Cardiac fibroblast (primary cell): ENCODE measurements around the gene RYR3.

Source experiments
- DNase-seq, 2 donors: peaks; one replicate each; pipeline versions ENCODE4 v3.0.0 to v3.0.0-alpha.2; 2010; ENCODE audit warnings: low read depth in 2 of 2
- H3K4me3 ChIP-seq, 2 donors: replicated peaks in 1 of 2; 1 replicate in 1 of 2; 2 replicates in 1 of 2; pipeline ENCODE4 v1.5.1; 2011; ENCODE audit warnings: low read depth in 2 of 2, low read length in 2 of 2, mild to moderate bottlenecking in 2 of 2, moderate library complexity in 1 of 2
- CTCF ChIP-seq: IDR thresholded peaks from one replicate; pipeline ENCODE4 v1.5.1; 2011; ENCODE audit warnings: low read depth, mild to moderate bottlenecking, low read length, inconsistent platforms

The RYR3 gene

GRCh38 chr15:33782966-33783365 is 472.2 kb downstream of the RYR3 start:
- H3K4me3 ChIP-seq = no peak overlapping the region
- DNase-seq = no peak
- no peak for TF ChIP-seq CTCF

GRCh38 chr15:33785366-33785765 is 474.6 kb downstream of the RYR3 start:
- no peak overlapping the region for H3K4me3 ChIP-seq
- DNase-seq = no peak
- TF ChIP-seq CTCF = no peak

GRCh38 chr15:33788906-33789540 is 478.3 kb downstream of the RYR3 start:
- peak; percentile 42 to 75 for DNase-seq
- H3K4me3 ChIP-seq = no peak overlapping the region
- TF ChIP-seq CTCF = no peak

GRCh38 chr15:33794453-33794852 is 483.7 kb downstream of the RYR3 start:
- DNase-seq = no peak
- H3K4me3 ChIP-seq = no peak overlapping the region
- no peak for TF ChIP-seq CTCF

- DNase-seq = no peak
- no peak for TF ChIP-seq CTCF
- no peak overlapping the region for H3K4me3 ChIP-seq
These were observed 484.3 kb downstream of the RYR3 start for GRCh38 chr15:33795070-33795469.

GRCh38 chr15:33797651-33798050 is 486.9 kb downstream of the RYR3 start:
- H3K4me3 ChIP-seq = no peak overlapping the region
- no peak for TF ChIP-seq CTCF
- DNase-seq = no peak

GRCh38 chr15:33801954-33802353 is 491.2 kb downstream of the RYR3 start:
- DNase-seq = no peak
- H3K4me3 ChIP-seq = no peak overlapping the region
- no peak for TF ChIP-seq CTCF
